Karpas-422 (cell line): ENCODE data around the gene ACVR1. TPM values are rescaled to one million over a fixed set of nuclear protein-coding genes. Genes with fewer than 3 reads are reported as not detected.

Experiments
- DNase-seq: peaks from one replicate; pipeline ENCODE4 v3.0.0-alpha.2; 2015
- H2AFZ ChIP-seq: fragments of 200-600 bp; sonication (generic); 2 replicates; pipeline ENCODE4 v1.6.1; 2014; ENCODE audit warnings: antibody characterized with exemption, low read length, mixed read lengths
- H3K27ac ChIP-seq: fragments of 200-600 bp; sonication (generic); 2 replicates; pipeline ENCODE4 v1.5.1; 2014; ENCODE audit warnings: mild to moderate bottlenecking, low read length, moderate library complexity
- H3K27me3 ChIP-seq: fragments of 200-600 bp; sonication (generic); 2 replicates; pipeline ENCODE4 v1.6.1; 2014; ENCODE audit warnings: low read length, mixed read lengths
- H3K36me3 ChIP-seq: fragments of 200-600 bp; sonication (generic); 2 replicates; pipeline ENCODE4 v1.6.1; 2014; ENCODE audit warnings: low read length, mixed read lengths; ENCODE audit not compliant: insufficient read depth
- H3K4me1 ChIP-seq: fragments of 200-600 bp; sonication (generic); 2 replicates; pipeline ENCODE4 v1.6.1; 2014; ENCODE audit warnings: mild to moderate bottlenecking, low read length, mixed read lengths
- H3K4me2 ChIP-seq: fragments of 200-600 bp; sonication (generic); 2 replicates; pipeline ENCODE4 v1.6.1; 2014; ENCODE audit warnings: low read length, low read depth, mild to moderate bottlenecking; ENCODE audit not compliant: poor library complexity, severe bottlenecking
- H3K4me3 ChIP-seq: fragments of 200-600 bp; sonication (generic); 2 replicates; pipeline ENCODE4 v1.5.1; 2014; ENCODE audit warnings: mild to moderate bottlenecking, antibody characterized with exemption, low read length, mixed read lengths
- H3K79me2 ChIP-seq: fragments of 200-600 bp; sonication (generic); 2 replicates; pipeline ENCODE4 v1.6.1; 2014; ENCODE audit warnings: mild to moderate bottlenecking, low read length, mixed read lengths
- H3K9ac ChIP-seq: fragments of 200-600 bp; sonication (generic); 2 replicates; pipeline ENCODE4 v1.6.0; 2014; ENCODE audit warnings: low read length
- H3K9me2 ChIP-seq: fragments of 200-600 bp; sonication (generic), shearing (Covaris generic); replicated peaks from 2 replicates; pipeline ENCODE4 v1.6.0; 2014; ENCODE audit warnings: mild to moderate bottlenecking, low read length, moderate library complexity; ENCODE audit not compliant: insufficient read depth
- H3K9me3 ChIP-seq: fragments of 300-700, 200-600 bp; sonication (generic); 2 replicates; pipeline ENCODE4 v1.6.1; 2014; ENCODE audit warnings: low read length, mixed read lengths
- H4K20me1 ChIP-seq: fragments of 200-600 bp; sonication (generic); 2 replicates; pipeline ENCODE4 v1.6.1; 2014; ENCODE audit warnings: mild to moderate bottlenecking, antibody characterized with exemption, low read length, low read depth; ENCODE audit not compliant: insufficient read depth
- total RNA-seq: library from RNA; depleted of rRNA; stranded (reverse); fragments of >200 nt; shearing (Covaris generic); gene quantifications from 2 replicates; pipeline ENCODE4 v1.2.3, GENCODE V29; 2014; ENCODE audit warnings: low replicate concordance

Gene ACVR1
- total RNA-seq, 1 experiment from 2014 or later: 0.07 TPM

DNA sequence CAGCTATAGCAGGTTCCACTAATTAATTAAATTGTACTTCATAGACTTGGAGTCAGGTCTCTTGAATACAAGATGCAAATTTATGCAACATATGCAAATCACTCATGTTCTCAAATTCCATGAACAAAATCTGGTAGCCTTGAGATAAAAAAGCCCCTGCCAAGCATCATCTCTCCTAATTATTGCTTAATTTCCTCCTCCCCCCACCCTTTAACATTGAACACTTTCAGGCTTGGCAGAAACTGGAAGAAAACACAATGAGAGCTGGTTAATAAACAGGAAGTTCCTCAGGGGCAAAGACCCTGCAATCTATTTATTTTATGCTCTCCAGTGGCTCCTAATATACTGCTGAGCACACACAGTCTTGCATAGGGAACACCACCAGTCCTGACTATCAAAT lies 35.6 kb upstream of the ACVR1 start:
- H3K9me2 ChIP-seq: no peaks in the 10 kb centered on the region
- no peaks in the 10 kb centered on the region for H4K20me1 ChIP-seq
- no peaks in the 10 kb centered on the region for H3K4me1 ChIP-seq
- no peak overlapping the region for H3K4me2 ChIP-seq
- H3K27me3 ChIP-seq: no peaks in the 10 kb centered on the region
- no peak overlapping the region for H3K4me3 ChIP-seq
- H3K27ac ChIP-seq: no peak overlapping the region
- no peaks in the 10 kb centered on the region for H3K79me2 ChIP-seq
- no peak overlapping the region for H2AFZ ChIP-seq
- DNase-seq: no peak
- no peaks in the 10 kb centered on the region for H3K9me3 ChIP-seq
- H3K9ac ChIP-seq: no peak overlapping the region
- no peaks in the 10 kb centered on the region for H3K36me3 ChIP-seq

DNA sequence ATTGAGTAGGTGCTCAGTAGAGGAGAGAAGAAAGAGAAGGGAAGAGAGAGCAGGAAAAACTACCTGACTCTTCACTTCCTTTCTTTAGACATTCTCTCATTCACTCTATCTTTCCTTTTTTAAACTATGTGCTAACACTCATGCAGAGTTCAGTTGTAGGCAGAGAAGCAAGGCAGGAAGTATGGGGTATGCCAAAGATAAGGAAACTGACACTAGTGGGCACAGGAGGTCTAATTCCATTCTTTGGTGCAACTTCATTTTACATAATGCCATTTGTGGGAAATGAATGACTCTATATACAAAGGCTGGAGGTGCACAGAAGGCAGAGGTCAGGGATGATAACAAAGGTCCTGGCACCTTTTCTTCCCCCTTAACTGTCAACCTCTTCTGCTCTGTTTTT lies 35.1 kb upstream of the ACVR1 start:
- Histone ChIP-seq H4K20me1 (no peaks in the 10 kb centered on the region), H3K9ac (no peak overlapping the region), H3K79me2 (no peaks in the 10 kb centered on the region), H3K4me2 (no peak overlapping the region), H3K9me3 (no peaks in the 10 kb centered on the region), H3K36me3 (no peaks in the 10 kb centered on the region), H3K4me1 (no peaks in the 10 kb centered on the region), H3K4me3 (no peak overlapping the region), H3K27ac (no peak overlapping the region), H3K9me2 (no peaks in the 10 kb centered on the region), H3K27me3 (no peaks in the 10 kb centered on the region), H2AFZ (no peak overlapping the region)
- no peak for DNase-seq

DNA sequence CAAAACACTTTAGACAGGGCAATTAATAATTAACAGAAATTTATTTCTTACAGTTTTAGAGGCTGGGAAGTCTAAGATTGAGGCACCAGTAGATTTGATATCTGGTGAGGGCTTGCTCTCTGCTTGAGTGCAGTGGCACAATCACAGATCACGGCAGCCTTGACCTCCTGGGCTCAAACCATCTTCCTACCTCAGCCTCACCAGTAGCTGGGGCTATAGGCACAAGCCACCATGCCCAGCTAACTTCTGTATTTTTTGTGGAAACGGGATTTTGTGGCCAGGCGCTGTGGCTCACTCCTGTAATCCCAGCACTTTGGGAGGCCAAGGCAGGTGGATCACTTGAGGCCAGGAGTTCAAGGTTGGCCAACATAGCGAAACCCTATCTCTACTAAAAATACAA lies 29.0 kb upstream of the ACVR1 start:
- DNase-seq: no peak
- Histone ChIP-seq H3K4me3 (no peak overlapping the region), H3K36me3 (no peaks in the 10 kb centered on the region), H3K27me3 (no peaks in the 10 kb centered on the region), H3K79me2 (no peaks in the 10 kb centered on the region), H3K4me1 (no peaks in the 10 kb centered on the region), H3K9me3 (no peaks in the 10 kb centered on the region), H4K20me1 (no peaks in the 10 kb centered on the region), H3K4me2 (no peak overlapping the region), H3K9ac (no peak overlapping the region), H2AFZ (no peak overlapping the region), H3K27ac (no peak overlapping the region), H3K9me2 (no peaks in the 10 kb centered on the region)

DNA sequence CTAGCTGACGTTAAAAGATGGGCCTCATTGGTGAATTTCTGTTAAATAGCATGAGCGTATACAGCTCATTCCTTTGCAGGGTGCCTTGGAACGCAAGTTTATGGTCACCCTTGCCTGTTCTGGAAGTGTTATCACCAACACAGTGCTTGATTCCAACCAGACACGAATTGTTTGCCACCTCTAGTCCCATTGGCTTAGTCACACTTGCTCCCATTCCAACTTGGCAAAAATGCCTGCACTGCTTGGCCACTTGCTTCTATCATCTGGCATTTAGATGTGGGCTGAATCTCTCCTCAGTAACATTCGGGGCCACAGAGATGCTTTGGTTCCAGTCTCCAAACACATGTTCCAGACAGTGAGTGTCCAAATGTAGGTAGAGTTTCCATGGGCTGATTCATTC lies 27.5 kb upstream of the ACVR1 start:
- Histone ChIP-seq H3K9me3 (no peaks in the 10 kb centered on the region), H3K27ac (no peak overlapping the region), H3K9ac (no peak overlapping the region), H3K27me3 (no peaks in the 10 kb centered on the region), H3K9me2 (no peaks in the 10 kb centered on the region), H3K4me1 (no peaks in the 10 kb centered on the region), H3K4me2 (no peak overlapping the region), H3K4me3 (no peak overlapping the region), H3K36me3 (no peaks in the 10 kb centered on the region), H3K79me2 (no peaks in the 10 kb centered on the region), H4K20me1 (no peaks in the 10 kb centered on the region), H2AFZ (no peak overlapping the region)
- no peak for DNase-seq

DNA sequence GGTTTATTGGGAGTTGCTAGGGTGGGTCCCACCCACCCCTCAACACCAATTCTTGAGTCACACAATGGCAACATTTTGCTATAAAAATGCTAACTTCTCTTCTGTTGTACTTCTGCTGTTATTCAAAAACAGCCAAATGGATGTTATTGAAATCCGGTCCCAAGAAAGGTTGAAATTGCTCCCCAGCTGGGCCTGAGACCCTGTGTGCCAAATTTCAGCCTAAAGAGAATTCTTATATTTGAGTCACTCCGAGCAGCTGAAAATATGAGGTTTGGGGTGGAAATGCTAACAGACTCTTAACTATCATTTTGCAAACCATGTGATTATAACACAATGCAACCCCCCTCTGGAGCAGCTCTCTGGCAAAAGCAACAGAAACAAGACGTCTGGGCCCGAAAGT lies 27.0 kb upstream of the ACVR1 start:
- H3K9me3 ChIP-seq: no peaks in the 10 kb centered on the region
- no peaks in the 10 kb centered on the region for H4K20me1 ChIP-seq
- no peak overlapping the region for H3K4me2 ChIP-seq
- no peak overlapping the region for H3K9ac ChIP-seq
- no peaks in the 10 kb centered on the region for H3K36me3 ChIP-seq
- no peak overlapping the region for H3K27ac ChIP-seq
- no peak for DNase-seq
- H3K9me2 ChIP-seq: no peaks in the 10 kb centered on the region
- no peak overlapping the region for H2AFZ ChIP-seq
- H3K79me2 ChIP-seq: no peaks in the 10 kb centered on the region
- no peak overlapping the region for H3K4me3 ChIP-seq
- H3K27me3 ChIP-seq: no peaks in the 10 kb centered on the region
- H3K4me1 ChIP-seq: no peaks in the 10 kb centered on the region

DNA sequence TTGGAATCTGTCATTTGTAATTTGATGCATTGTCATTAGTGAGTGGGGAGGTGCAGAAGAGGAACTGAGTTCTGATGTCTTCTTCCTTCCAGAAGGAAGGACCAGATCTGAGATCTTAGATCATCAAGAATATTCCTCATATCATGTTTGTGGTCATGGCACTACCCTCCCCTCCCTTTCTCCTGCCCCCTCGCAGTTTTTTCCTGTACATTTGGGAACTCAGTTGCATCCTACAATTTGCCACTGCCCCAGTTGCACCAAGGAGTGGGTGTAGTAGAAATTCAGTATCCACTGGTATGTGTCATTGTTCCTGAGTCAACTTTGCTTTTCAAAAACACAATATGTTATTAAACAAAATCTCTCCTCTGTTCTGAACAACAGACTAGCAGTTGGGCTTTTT lies 26.6 kb upstream of the ACVR1 start:
- no peak overlapping the region for H2AFZ ChIP-seq
- no peaks in the 10 kb centered on the region for H3K9me2 ChIP-seq
- H3K4me2 ChIP-seq: no peak overlapping the region
- H4K20me1 ChIP-seq: no peaks in the 10 kb centered on the region
- H3K79me2 ChIP-seq: no peaks in the 10 kb centered on the region
- H3K36me3 ChIP-seq: no peaks in the 10 kb centered on the region
- no peak for DNase-seq
- H3K9me3 ChIP-seq: no peaks in the 10 kb centered on the region
- H3K4me3 ChIP-seq: no peak overlapping the region
- no peak overlapping the region for H3K27ac ChIP-seq
- H3K9ac ChIP-seq: no peak overlapping the region
- H3K27me3 ChIP-seq: no peaks in the 10 kb centered on the region
- H3K4me1 ChIP-seq: no peaks in the 10 kb centered on the region

DNA sequence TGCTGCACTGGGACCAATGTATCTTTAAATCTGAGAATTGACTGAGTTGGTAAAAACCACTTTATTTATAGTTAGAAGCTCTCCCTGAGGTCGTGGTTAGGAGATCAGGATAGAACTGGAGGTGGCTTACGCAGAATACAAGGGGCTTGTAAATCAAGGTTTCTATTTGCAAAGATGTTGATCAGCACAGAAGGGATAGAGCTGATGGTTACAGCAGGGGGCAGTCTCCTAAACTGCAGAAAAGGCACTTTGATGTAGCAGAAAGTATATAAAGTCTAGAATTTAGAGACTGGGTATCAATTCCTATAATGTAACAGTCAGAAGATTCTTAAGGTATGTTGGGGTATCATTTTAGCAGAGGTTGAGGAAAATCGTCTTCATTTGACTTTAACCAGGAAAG lies 25.2 kb upstream of the ACVR1 start:
- Histone ChIP-seq H3K27me3 (no peaks in the 10 kb centered on the region), H4K20me1 (no peaks in the 10 kb centered on the region), H2AFZ (no peak overlapping the region), H3K4me2 (no peak overlapping the region), H3K9me2 (no peaks in the 10 kb centered on the region), H3K36me3 (no peaks in the 10 kb centered on the region), H3K79me2 (no peaks in the 10 kb centered on the region), H3K27ac (no peak overlapping the region), H3K4me1 (no peaks in the 10 kb centered on the region), H3K9ac (no peak overlapping the region), H3K9me3 (no peaks in the 10 kb centered on the region), H3K4me3 (no peak overlapping the region)
- peak; percentile 45 for DNase-seq

DNA sequence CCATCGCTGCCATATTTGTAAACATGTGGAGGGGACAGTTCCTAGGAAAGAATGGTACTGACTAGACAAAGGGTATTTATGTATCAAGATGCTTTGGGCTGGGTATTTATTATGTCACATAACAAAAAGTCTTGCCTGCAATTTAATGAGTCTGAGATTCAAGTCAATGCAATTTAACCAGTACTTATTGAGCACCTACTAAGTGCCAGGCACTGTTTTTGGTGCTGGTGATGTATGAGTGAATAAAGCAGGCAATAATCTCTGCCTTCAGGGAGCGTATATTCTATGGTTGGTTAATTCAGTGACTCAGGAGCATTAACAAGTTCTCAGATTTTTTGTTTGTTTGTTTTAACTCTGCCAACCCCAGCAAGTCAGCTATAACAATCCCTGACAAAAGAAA lies 24.6 kb upstream of the ACVR1 start:
- Histone ChIP-seq H3K4me1 (no peaks in the 10 kb centered on the region), H3K9me2 (no peaks in the 10 kb centered on the region), H3K4me2 (no peak overlapping the region), H3K27ac (no peak overlapping the region), H4K20me1 (no peaks in the 10 kb centered on the region), H3K4me3 (no peak overlapping the region), H2AFZ (no peak overlapping the region), H3K9ac (no peak overlapping the region), H3K9me3 (no peaks in the 10 kb centered on the region), H3K79me2 (no peaks in the 10 kb centered on the region), H3K36me3 (no peaks in the 10 kb centered on the region), H3K27me3 (no peaks in the 10 kb centered on the region)
- no peak for DNase-seq

DNA sequence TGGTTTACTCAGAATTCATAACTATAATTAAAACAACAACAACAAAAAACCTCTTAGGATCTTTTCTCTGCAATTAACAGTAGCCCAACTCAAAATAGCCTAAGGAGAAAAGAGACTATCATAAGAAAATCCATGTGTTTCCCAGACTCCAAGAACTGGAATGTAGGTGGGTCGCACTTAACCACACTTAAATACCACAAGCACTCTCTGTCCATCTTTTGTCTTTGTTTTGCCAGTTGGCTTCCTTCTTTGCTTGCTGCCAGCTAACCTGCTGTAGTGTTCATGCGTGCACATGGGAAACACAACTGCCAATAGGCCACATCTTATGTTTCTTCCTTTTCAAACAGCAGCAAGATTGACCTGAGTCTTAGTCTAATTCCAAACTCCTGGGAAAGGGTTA lies 24.1 kb upstream of the ACVR1 start:
- Histone ChIP-seq H4K20me1 (no peaks in the 10 kb centered on the region), H3K9ac (no peak overlapping the region), H3K36me3 (no peaks in the 10 kb centered on the region), H3K9me3 (no peaks in the 10 kb centered on the region), H2AFZ (no peak overlapping the region), H3K79me2 (no peaks in the 10 kb centered on the region), H3K4me2 (no peak overlapping the region), H3K4me3 (no peak overlapping the region), H3K9me2 (no peaks in the 10 kb centered on the region), H3K27me3 (no peaks in the 10 kb centered on the region), H3K4me1 (no peaks in the 10 kb centered on the region), H3K27ac (no peak overlapping the region)
- no peak for DNase-seq
